DMS114 treated with DMSO at 0.1 percent for 48 hours (cell line): Measurements from ENCODE around the gene RPL12.
A peak's percentile ranks its signal among the peaks of the same experiment; 100 is the strongest.

Experiments used
- DNase-seq: peaks from one replicate; lab custom pipeline; 2025; ENCODE audit not compliant: unreplicated experiment; lab: John Stamatoyannopoulos, UW

The RPL12 gene

GRCh38 chr9:127444283-127444920, 6.8 kb downstream of the RPL12 start:
- no peak for DNase-seq

GRCh38 chr9:127438394-127438793, 12.8 kb downstream of the RPL12 start:
- no peak for DNase-seq

GRCh38 chr9:127437497-127438264, 13.5 kb downstream of the RPL12 start:
- DNase-seq = no peak

GRCh38 chr9:127430415-127430814, 20.8 kb downstream of the RPL12 start:
- DNase-seq = no peak

- no peak for DNase-seq
Observed at GRCh38 chr9:127428348-127428747, 22.9 kb downstream of the RPL12 start.

GRCh38 chr9:127426756-127427155, 24.4 kb downstream of the RPL12 start:
- no peak for DNase-seq

- no peak for DNase-seq
Observed at GRCh38 chr9:127424676-127424999, 26.6 kb downstream of the RPL12 start.

GRCh38 chr9:127423934-127424675, 27.1 kb downstream of the RPL12 start, which contains the start of gene ZNF79:
ZNF79 (plus strand) TSS chr9:127424382; CDS start chr9:127424788, 406 bp downstream.
- DNase-seq = peak; percentile 87

GRCh38 chr9:127423476-127423933, 27.7 kb downstream of the RPL12 start:
- no peak for DNase-seq

- no peak for DNase-seq
Observed at GRCh38 chr9:127422787-127423186, 28.4 kb downstream of the RPL12 start.

GRCh38 chr9:127422133-127422782, 28.9 kb downstream of the RPL12 start:
- DNase-seq = no peak

GRCh38 chr9:127421057-127421456, 30.1 kb downstream of the RPL12 start:
- no peak for DNase-seq

- DNase-seq = no peak
Observed at GRCh38 chr9:127419348-127419747, 31.9 kb downstream of the RPL12 start.

- DNase-seq = no peak
Observed at GRCh38 chr9:127418037-127418471, 33.2 kb downstream of the RPL12 start.

- DNase-seq = no peak
Observed at GRCh38 chr9:127417131-127418036, 33.8 kb downstream of the RPL12 start.

- DNase-seq = no peak
Observed at GRCh38 chr9:127415657-127416056, 35.5 kb downstream of the RPL12 start.

GRCh38 chr9:127415141-127415540, 36.1 kb downstream of the RPL12 start:
- no peak for DNase-seq

- DNase-seq = no peak
Observed at GRCh38 chr9:127411122-127411521, 40.1 kb downstream of the RPL12 start.

- no peak for DNase-seq
Observed at GRCh38 chr9:127407492-127407843, 43.7 kb downstream of the RPL12 start.

GRCh38 chr9:127406799-127407491, 44.3 kb downstream of the RPL12 start:
- no peak for DNase-seq
